Glutamatergic neuron (in vitro differentiated cells): Measurements from ENCODE around the gene SLTM. TPM values are rescaled to one million over a fixed set of nuclear protein-coding genes. Genes with fewer than 3 reads are reported as not detected.
"Not testable (repeated sequence)": the region's sequence is repeated elsewhere in the genome, so short reads cannot be mapped to it uniquely, and the experiment has no call there.

Experiments
- DNase-seq: peaks from one replicate; pipeline ENCODE4 v3.0.0; 2022
- H3K27ac Mint-ChIP-seq: one replicate; pipeline ENCODE4 v1.8.0; 2020; ENCODE audit warnings: mild to moderate bottlenecking, mixed read lengths, inconsistent platforms; ENCODE audit not compliant: unreplicated experiment
- H3K27me3 Mint-ChIP-seq: one replicate; pipeline ENCODE4 v1.8.0; 2020; ENCODE audit warnings: mild to moderate bottlenecking, moderate library complexity, mixed read lengths, inconsistent platforms; ENCODE audit not compliant: unreplicated experiment
- H3K36me3 Mint-ChIP-seq: one replicate; pipeline ENCODE4 v1.8.0; 2020; ENCODE audit warnings: mild to moderate bottlenecking, mixed read lengths, inconsistent platforms; ENCODE audit not compliant: unreplicated experiment
- H3K4me1 Mint-ChIP-seq: one replicate; pipeline ENCODE4 v1.8.0; 2020; ENCODE audit warnings: mild to moderate bottlenecking, low read depth, mixed read lengths, inconsistent platforms; ENCODE audit not compliant: unreplicated experiment
- H3K4me3 Mint-ChIP-seq: one replicate; pipeline ENCODE4 v1.8.0; 2020; ENCODE audit warnings: mild to moderate bottlenecking, mixed read lengths, inconsistent platforms; ENCODE audit not compliant: unreplicated experiment
- H3K9me3 Mint-ChIP-seq: one replicate; pipeline ENCODE4 v1.8.0; 2020; ENCODE audit warnings: mild to moderate bottlenecking, moderate library complexity, mixed read lengths, inconsistent platforms; ENCODE audit not compliant: unreplicated experiment
- total RNA-seq: library from RNA; stranded (reverse); fragmentation: NEBNext Ultra II Directional; extraction: Animal tissue kit (Norgen Biotek cat#: 25700); gene quantifications from one replicate; pipeline ENCODE4 v1.2.1, GENCODE V29; 2021; ENCODE audit not compliant: unreplicated experiment
- TF ChIP-seq, protein P1 (sequence below): fragments of 200-600 bp; sonication (generic); IDR thresholded peaks from one replicate; pipeline ENCODE4 v1.5.0; 2021; ENCODE audit not compliant: partially characterized antibody, unreplicated experiment

The SLTM gene
- total RNA-seq, 1 donor from 2014 or later = 76.7 TPM

DNA sequence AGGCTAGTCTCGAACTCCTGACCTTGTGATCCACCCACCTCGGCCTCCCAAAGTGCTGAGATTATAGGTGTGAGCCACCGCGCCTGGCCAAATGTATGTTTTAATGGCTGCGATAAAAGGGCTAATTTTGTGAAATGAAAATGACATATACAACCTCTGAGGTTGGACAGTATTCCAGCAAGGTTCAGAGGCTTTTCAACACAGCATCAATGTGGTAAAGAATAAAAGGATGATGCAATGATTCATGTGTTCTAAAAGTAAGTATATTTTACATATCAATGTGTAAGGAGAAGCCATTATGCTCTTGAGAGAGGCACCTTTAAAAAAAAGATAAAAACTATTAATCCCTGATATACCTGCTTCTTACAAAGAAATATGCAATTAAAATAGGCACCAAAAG, 6.7 kb downstream of the SLTM start:
- Mint-ChIP-seq H3K4me3 (no peak overlapping the region), H3K27me3 (no peaks in the 10 kb centered on the region), H3K27ac (no peak overlapping the region), H3K36me3 (no peaks in the 10 kb centered on the region), H3K9me3 (no peaks in the 10 kb centered on the region), H3K4me1 (peaks cover 3% of the 10 kb centered on the region)
- TF ChIP-seq, protein P1, sequence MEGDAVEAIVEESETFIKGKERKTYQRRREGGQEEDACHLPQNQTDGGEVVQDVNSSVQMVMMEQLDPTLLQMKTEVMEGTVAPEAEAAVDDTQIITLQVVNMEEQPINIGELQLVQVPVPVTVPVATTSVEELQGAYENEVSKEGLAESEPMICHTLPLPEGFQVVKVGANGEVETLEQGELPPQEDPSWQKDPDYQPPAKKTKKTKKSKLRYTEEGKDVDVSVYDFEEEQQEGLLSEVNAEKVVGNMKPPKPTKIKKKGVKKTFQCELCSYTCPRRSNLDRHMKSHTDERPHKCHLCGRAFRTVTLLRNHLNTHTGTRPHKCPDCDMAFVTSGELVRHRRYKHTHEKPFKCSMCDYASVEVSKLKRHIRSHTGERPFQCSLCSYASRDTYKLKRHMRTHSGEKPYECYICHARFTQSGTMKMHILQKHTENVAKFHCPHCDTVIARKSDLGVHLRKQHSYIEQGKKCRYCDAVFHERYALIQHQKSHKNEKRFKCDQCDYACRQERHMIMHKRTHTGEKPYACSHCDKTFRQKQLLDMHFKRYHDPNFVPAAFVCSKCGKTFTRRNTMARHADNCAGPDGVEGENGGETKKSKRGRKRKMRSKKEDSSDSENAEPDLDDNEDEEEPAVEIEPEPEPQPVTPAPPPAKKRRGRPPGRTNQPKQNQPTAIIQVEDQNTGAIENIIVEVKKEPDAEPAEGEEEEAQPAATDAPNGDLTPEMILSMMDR = no peak
- DNase-seq = no peak

DNA sequence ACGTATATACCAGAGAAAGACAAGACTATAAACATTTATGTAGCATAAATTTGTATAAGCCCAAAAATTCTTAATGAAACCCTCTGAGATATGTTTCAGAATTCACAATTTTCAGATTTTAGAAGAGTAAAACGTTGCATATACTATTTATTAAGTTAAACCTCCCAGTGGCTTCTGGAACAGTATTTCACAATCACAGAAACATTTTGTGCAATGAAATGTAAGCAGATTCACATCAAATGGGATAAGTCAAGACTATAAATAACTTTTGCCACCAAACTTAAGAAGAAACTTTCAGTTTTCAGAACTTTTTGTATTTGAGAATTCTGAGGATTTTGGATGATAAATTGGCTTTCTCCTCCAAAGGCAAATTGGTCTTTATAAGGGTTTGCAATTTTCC, 9.2 kb downstream of the SLTM start:
- no peak for DNase-seq
- Mint-ChIP-seq H3K27me3 (no peaks in the 10 kb centered on the region), H3K4me3 (no peak overlapping the region), H3K9me3 (no peaks in the 10 kb centered on the region), H3K27ac (no peak overlapping the region), H3K36me3 (no peaks in the 10 kb centered on the region), H3K4me1 (no peaks in the 10 kb centered on the region)
- TF ChIP-seq, protein P1 = no peak

DNA sequence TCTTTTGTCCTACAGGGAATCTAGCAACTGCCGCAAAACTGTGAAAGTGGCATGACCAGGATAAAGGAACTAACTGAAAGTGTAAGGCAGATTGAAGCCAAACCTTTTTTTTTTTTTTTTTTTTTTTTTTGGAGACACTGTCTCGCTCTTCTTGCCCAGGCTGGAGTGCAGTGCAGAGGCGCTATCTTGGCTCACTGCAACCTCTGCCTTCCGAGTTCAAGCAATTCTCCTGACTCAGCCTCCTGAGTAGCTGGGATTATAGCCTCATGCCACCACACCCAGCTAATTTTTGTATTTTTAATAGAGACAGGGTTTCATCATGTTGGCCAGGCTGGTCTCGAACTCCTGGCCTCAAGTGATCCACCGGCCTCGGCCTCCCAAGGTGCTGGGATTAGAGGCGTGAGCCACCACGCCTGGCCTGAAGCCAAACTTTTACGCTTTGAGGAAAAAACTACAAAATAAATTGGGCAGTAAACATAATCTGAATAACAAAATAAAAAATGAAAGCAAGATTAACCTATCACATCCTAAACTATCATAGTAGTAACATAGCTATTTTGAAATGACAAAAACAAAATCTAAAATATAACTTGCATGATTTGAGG, 9.7 kb downstream of the SLTM start:
- H3K27me3 Mint-ChIP-seq = no peaks in the 10 kb centered on the region
- H3K4me1 Mint-ChIP-seq = no peaks in the 10 kb centered on the region
- H3K9me3 Mint-ChIP-seq = no peaks in the 10 kb centered on the region
- TF ChIP-seq, protein P1 = no peak
- no peak overlapping the region for H3K27ac Mint-ChIP-seq
- H3K36me3 Mint-ChIP-seq = no peaks in the 10 kb centered on the region
- DNase-seq = no peak
- H3K4me3 Mint-ChIP-seq = no peak overlapping the region

DNA sequence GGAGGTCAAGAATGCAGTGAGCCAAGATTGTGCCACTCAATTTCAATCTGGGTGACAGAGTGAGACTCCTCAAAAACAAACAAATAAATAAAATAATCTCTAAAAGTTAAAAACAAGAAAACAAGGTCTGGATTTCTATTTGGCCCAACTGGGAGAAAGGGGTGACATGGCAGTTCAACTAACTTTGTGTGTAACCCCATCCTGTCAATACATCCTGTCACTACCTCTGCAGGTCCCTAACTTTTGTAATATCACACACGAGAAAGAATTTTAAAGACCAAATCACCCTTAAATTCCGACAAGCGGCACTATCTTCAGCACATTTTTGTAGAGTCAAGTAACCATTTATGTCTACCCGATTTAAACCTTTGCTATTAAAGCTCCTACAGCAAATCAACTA, 10.2 kb downstream of the SLTM start:
- Mint-ChIP-seq H3K4me3 (no peak overlapping the region), H3K4me1 (no peaks in the 10 kb centered on the region), H3K9me3 (no peaks in the 10 kb centered on the region), H3K27ac (no peak overlapping the region), H3K27me3 (no peaks in the 10 kb centered on the region), H3K36me3 (no peaks in the 10 kb centered on the region)
- DNase-seq = no peak
- TF ChIP-seq, protein P1 = no peak

DNA sequence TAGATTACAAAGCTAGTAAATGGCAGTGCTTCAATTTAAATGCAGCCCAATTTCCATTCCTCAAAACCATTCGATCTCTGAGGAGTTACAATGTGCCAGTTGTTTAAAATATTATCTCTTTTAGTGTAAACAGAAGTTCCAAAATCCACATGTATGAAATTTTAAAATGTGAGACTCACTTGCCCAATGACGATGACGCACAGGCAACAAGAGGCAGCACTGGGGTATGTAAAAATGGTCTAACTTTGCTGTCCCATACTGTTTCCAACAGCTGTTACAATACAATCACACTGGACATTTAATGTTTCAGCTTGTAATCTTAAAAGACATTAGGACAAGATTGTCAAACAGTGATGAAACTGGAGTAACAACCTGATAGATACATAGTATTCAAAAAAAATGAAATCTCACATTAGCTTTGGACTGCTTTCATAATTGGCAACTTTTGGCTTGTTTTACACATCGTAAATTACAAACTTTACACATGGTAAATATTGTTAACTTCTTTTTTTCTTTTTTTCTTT, 12.2 kb downstream of the SLTM start:
- Mint-ChIP-seq H3K36me3 (no peaks in the 10 kb centered on the region), H3K27ac (no peak overlapping the region), H3K4me1 (no peaks in the 10 kb centered on the region), H3K27me3 (no peaks in the 10 kb centered on the region), H3K9me3 (peaks cover 1% of the 10 kb centered on the region), H3K4me3 (no peak overlapping the region)
- DNase-seq = no peak
- TF ChIP-seq, protein P1 = no peak

DNA sequence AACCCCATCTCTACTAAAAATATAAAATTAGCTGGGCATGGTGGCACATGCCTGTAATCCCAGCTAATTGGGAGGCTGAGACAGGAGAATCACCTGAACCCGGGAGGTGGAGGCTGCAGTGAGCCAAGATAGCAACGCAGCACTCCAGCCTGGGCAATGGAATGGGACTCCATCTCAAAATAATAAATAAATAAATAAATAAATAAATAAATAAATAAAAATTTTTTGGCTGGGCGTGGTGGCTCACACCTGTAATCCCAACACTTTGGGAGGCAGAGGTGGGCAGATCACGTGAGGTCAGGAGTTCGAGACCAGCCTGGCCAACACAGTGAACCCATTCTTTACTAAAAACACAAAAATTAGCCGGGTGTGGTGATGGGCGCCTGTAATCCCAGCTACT, 13.0 kb downstream of the SLTM start:
- H3K36me3 Mint-ChIP-seq, H3K9me3 Mint-ChIP-seq, DNase-seq, H3K27me3 Mint-ChIP-seq, H3K27ac Mint-ChIP-seq, H3K4me1 Mint-ChIP-seq, H3K4me3 Mint-ChIP-seq: not testable (repeated sequence)
